HK-2 (cell line): ENCODE data around the gene TRANK1.

Experiments
- DNase-seq: peaks from one replicate; pipeline ENCODE4 v3.0.0-alpha.2; 2018; ENCODE audit not compliant: unreplicated experiment

Gene TRANK1

GRCh38 chr3:36846406-36846805, 98.4 kb downstream of the TRANK1 start:
- no peak for DNase-seq

DNA sequence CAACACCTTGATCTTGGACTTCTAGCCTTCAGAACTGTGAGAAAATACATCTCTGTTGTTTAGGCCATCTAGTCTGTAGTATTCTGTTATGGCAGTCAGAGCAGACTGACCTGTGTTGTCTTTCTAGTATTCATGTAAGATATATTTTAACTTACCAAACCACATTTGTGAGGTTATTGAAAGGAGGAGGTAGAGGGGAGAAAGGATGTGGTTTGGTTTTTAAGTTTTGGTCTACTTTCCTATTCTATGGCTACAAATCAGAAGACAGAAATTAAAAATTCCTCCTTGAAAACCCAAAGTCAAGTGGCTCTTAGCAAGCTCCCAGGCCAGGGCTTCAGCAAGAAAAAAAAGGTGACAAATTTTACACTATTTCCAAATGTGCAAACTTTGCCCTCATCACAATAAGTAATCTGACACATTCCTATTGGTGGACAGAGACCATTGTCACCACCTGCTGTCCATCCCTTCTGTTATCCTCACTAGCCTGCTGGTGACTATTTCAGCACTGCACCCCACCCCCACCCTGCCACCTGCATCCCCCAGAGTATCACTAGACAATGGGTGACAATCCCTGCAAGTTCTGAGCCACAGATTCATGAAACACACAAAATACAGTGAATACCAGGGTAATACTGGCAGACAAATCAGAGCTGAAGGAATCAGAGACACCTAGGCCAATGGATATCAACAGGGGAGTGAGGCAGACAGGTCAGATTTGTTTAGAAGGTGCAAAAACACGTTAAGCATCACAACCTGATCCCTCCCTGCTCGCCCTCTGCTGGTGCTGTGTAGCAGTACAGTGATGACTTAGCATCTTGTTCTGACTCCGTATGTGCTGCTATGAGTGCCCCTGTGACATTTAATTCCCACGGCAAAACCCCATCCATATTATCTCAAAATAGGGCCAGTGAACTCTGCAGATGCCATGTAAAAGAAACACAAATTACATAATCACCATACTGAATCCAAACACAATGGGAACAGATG, 101.5 kb downstream of the TRANK1 start:
- DNase-seq = no peak

- DNase-seq = no peak
Measured at GRCh38 chr3:36842275-36842674, 102.6 kb downstream of the TRANK1 start.

GRCh38 chr3:36840453-36840921, 104.4 kb downstream of the TRANK1 start:
- no peak for DNase-seq

DNA sequence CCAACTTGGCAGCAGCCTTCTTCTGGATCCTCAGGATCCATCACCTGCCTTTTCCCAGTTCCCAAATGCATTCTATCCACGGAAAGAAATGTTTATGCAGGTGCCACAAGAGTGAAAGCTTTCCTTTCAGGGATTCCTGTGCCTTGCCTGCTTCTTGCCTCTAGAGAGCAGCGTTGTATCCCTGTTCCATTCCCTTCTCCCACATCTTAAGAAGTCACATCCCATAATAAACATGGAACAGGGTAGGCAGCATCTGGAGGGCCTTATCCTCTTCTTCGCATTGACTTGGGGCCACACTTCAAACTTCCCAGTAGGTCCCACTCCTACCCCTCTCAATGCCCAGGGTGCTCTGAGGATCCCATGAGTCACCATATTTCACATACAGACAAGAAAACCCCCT, 107.8 kb downstream of the TRANK1 start:
- DNase-seq = no peak

DNA sequence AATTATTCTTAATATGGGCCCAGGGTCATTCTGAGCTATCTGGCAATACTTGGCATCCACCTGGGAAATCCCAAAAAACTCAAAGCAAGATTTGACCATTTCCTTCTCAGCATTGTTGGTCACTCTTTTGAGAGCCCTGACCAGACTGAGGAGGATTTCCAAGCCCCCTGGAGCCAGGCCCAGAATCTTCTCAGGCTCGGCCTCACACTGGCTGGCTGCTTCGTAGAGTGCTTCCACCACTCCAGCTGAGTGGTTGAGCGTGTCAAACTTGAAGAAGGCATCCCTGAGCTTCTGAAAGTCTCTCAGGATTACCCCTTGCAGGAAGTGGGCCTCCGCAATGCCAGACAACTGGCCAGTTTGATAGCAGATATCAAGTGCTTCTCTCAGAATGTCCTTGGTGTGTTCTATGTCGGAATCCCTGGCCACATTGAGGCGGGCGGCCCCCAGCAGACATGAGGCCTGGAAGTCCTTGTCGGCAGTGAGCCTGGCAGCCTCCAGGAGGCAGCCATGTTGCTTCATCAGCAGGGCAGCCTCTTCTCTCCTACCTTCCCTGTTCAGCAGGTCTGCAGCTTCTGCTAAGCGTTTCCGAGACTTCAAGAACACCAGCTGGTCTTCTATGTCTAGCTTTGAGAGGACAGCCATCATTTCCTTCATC, 111.6 kb downstream of the TRANK1 start:
- no peak for DNase-seq

DNA sequence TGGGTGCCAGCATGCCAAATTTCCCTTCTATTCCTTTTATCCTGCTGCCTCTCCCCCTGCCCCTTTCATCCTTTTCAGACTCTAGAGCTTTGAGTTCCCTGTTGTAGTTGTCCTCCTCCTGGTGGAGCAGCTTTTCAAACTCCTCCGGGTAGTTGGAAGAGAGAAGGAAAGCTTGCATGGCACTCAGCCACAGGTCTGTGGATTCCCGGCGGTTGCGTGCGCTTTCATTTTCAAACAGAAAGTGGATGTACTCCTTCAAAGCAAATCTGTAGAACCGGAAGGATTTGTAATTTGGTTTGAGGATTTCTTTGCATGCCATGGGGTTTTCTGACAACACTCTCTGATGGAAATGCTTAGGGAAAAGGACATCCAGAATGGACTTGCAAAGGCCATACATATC, 112.4 kb downstream of the TRANK1 start:
- DNase-seq = no peak

DNA sequence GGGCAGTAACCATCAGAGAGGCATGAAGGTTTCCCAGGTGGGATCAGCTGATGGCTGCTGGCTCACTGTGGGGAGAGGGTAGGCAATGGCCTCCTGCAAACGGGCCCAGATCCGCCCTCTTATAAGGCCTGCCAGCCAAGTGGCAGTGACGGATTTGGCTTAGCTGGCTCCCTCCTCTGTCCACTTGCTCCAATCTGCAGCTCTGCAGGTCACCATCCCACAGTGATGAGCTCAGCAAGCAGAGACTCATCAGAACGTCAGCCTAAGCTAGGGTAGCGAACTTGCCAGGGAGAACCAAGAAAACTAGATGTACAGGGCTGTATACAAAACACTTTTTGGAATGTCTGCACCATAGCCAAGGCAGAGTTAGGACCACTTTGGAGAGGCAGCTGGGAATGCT, 117.7 kb downstream of the TRANK1 start:
- no peak for DNase-seq

- DNase-seq = no peak
Measured at GRCh38 chr3:36826240-36826639, 118.6 kb downstream of the TRANK1 start.

DNA sequence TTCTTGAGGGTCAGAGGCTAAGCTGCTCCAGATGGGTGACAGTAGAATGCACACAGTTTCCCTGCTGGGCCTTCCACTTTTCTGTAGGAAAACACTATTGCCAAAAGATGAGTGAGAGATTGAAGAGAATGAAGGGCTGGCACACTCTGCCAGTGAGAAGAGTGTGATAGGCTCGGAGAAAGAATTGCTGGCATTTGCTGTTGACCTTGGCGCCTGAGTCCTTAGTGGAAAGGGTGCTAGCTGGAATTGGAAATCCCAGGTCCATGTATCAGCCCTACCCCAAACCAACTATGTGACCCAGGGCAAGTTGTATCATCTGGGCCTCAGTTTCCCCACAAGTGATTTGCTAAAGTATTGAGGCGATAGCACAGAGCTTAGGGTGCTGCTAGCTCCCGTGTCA, 120.4 kb downstream of the TRANK1 start:
- DNase-seq = no peak

- no peak for DNase-seq
Measured at GRCh38 chr3:36823806-36824205, 121.0 kb downstream of the TRANK1 start.

- no peak for DNase-seq
Measured at GRCh38 chr3:36820083-36820482, 124.8 kb downstream of the TRANK1 start.

GRCh38 chr3:36817806-36818533, 126.9 kb downstream of the TRANK1 start:
- DNase-seq = no peak

DNA sequence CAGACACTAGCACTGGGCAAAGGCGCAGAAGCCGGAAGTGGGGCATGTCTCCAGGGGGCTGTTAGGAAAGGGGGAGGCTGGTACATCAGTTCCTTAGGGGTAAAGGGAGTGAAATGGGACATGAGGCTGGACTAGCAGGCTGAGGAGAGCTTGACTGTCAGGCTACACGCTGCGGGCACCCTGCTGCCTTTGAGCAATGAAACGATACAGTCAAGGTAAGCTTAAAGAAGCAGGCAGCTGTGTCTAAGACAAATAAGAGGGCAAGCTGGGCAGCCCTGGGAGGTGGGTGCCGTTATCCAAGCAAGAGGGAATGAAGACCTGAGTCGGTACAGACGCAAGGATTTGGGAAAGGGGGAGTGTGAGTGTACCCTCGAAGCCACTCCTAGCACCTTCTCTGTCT, 129.5 kb downstream of the TRANK1 start:
- DNase-seq = no peak

DNA sequence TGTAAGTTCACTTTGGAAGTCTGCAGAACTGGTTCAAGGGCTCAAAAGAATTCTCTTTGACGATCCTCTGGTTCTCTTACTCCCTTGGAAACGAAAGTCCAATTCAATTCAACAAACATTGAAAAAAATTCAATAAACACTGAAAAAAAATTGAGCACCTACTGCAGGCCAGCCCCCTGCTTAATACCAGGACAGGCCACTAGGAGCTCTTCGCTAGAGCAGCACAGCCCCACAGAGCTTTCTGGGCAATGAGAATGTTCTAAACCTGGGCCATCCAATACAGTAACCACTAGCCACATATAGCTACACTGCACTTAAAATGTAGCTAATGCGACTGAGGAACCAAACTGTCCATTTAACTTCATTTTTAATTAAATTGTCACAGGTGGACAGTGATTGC, 130.1 kb downstream of the TRANK1 start:
- no peak for DNase-seq

GRCh38 chr3:36814066-36814717, 130.7 kb downstream of the TRANK1 start:
- no peak for DNase-seq

DNA sequence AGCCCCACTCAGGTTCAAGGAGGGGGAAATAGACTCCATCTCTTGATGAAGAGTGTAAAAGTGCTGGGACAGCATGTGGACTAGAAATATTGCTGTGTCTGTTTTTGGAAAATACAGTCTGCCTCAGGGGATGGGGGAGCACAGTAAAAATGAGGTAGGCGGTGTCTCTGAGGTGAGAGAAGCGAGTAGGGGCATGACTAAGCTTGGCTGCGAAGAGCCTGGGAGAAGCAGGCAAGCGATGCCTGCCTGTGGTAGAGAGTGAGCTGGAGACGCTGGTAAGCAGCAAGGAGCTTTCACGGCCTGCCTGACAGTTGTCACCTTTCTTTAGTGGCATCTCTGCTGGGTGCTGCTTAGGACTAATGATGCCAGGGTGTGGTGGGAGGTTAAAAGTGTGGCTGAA, 131.5 kb downstream of the TRANK1 start:
- DNase-seq = no peak

GRCh38 chr3:36812240-36812639, 132.6 kb downstream of the TRANK1 start:
- DNase-seq = no peak

DNA sequence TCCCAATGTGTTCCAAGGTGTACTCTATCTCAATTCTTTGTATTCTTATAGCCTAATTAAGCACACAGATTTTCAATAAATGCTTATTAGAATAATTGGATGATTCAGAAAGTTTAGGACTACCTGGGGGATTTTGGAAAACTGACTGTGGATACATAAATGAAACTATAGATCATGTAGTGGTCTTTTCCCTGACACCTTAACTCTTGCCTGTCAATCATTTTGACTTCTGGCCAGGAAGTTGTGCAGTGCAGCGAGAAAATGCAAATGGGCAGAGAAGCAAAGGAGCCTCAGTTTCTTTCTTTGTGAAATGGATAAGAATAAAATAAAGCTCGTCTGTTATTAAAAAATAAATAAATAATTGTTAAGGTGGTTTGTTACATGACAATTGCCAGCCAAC, 133.1 kb downstream of the TRANK1 start:
- no peak for DNase-seq

- no peak for DNase-seq
Measured at GRCh38 chr3:36804295-36805055, 140.4 kb downstream of the TRANK1 start.
